Trophoblast cell (in vitro differentiated cells and primary cell): ENCODE data around the gene SMG9. TPM values are rescaled to one million over a fixed set of nuclear protein-coding genes. Genes with fewer than 3 reads are reported as not detected.
A peak's percentile ranks its signal among the peaks of the same experiment; 100 is the strongest.

Source experiments
- DNase-seq, 2 donors: peaks; one replicate each; pipeline ENCODE4 v3.0.0-alpha.2; 2016
- H2AFZ ChIP-seq: 2 replicates; pipeline ENCODE4 v1.6.1; 2013; ENCODE audit warnings: low read length, moderate library complexity, mild to moderate bottlenecking; ENCODE audit not compliant: insufficient read depth, poor library complexity
- H2AK5ac ChIP-seq: 2 replicates; pipeline ENCODE4 v1.6.1; 2013; ENCODE audit warnings: mild to moderate bottlenecking, low read length
- H2BK120ac ChIP-seq: 2 replicates; pipeline ENCODE4 v1.6.1; 2013; ENCODE audit warnings: low read length, mild to moderate bottlenecking, moderate library complexity; ENCODE audit not compliant: insufficient read depth, poor library complexity
- H2BK12ac ChIP-seq: 2 replicates; pipeline ENCODE4 v1.6.1; 2013; ENCODE audit warnings: mild to moderate bottlenecking, low read length, moderate library complexity
- H2BK5ac ChIP-seq: 2 replicates; pipeline ENCODE4 v1.6.1; 2013; ENCODE audit warnings: low read length, low read depth, moderate library complexity, mild to moderate bottlenecking; ENCODE audit not compliant: poor library complexity
- H3K14ac ChIP-seq: 2 replicates; pipeline ENCODE4 v1.6.1; 2013; ENCODE audit warnings: mild to moderate bottlenecking, low read length
- H3K18ac ChIP-seq: 2 replicates; pipeline ENCODE4 v1.6.1; 2013; ENCODE audit warnings: mild to moderate bottlenecking, low read length
- H3K23ac ChIP-seq: 2 replicates; pipeline ENCODE4 v1.6.1; 2013; ENCODE audit warnings: low read length
- H3K27ac ChIP-seq: 2 replicates; pipeline ENCODE4 v1.5.1; 2013; ENCODE audit warnings: low read depth, mild to moderate bottlenecking, inconsistent platforms, low read length, moderate library complexity
- H3K27me3 ChIP-seq: 2 replicates; pipeline ENCODE4 v1.6.1; 2013; ENCODE audit warnings: inconsistent platforms, mild to moderate bottlenecking, low read length, moderate library complexity; ENCODE audit not compliant: insufficient read depth
- H3K36me3 ChIP-seq, 2 experiments: 1 replicate in 1 of 2; 2 replicates in 1 of 2; pipeline ENCODE4 v1.6.1; 2013; ENCODE audit warnings: low read length in 2 of 2, mild to moderate bottlenecking in 2 of 2, moderate library complexity in 1 of 2; ENCODE audit not compliant: insufficient read depth in 2 of 2, control insufficient read depth in 1 of 2
- H3K4ac ChIP-seq: 2 replicates; pipeline ENCODE4 v1.6.1; 2013; ENCODE audit warnings: low read depth, mild to moderate bottlenecking, low read length, moderate library complexity
- H3K4me1 ChIP-seq, 2 experiments: 1 replicate in 1 of 2; 2 replicates in 1 of 2; pipeline ENCODE4 v1.6.1; 2013; ENCODE audit warnings: low read length in 2 of 2, mild to moderate bottlenecking in 2 of 2, moderate library complexity in 1 of 2; ENCODE audit not compliant: insufficient read depth in 2 of 2, control insufficient read depth in 1 of 2
- H3K4me2 ChIP-seq: 2 replicates; pipeline ENCODE4 v1.6.1; 2013; ENCODE audit warnings: inconsistent platforms, mild to moderate bottlenecking, low read length, moderate library complexity
- H3K4me3 ChIP-seq: 2 replicates; pipeline ENCODE4 v1.5.1; 2013; ENCODE audit warnings: mild to moderate bottlenecking, low read depth, low read length, inconsistent platforms
- H3K79me1 ChIP-seq: one replicate; pipeline ENCODE4 v1.6.1; 2013; ENCODE audit warnings: low read length
- H3K79me2 ChIP-seq: 2 replicates; pipeline ENCODE4 v1.6.1; 2013; ENCODE audit warnings: low read length, mild to moderate bottlenecking; ENCODE audit not compliant: control insufficient read depth, insufficient read depth, poor library complexity
- H3K9ac ChIP-seq: 2 replicates; pipeline ENCODE4 v1.6.1; 2013; ENCODE audit warnings: mild to moderate bottlenecking, low read length
- H3K9me3 ChIP-seq: 2 replicates; pipeline ENCODE4 v1.6.1; 2013; ENCODE audit warnings: low read depth, mild to moderate bottlenecking, control low read depth, inconsistent platforms, low read length; ENCODE audit not compliant: insufficient read depth
- H4K12ac ChIP-seq: 2 replicates; pipeline ENCODE4 v1.6.1; 2013; ENCODE audit warnings: low read depth, mild to moderate bottlenecking, low read length, moderate library complexity
- H4K8ac ChIP-seq: 2 replicates; pipeline ENCODE4 v1.6.1; 2013; ENCODE audit warnings: low read depth, mild to moderate bottlenecking, low read length, moderate library complexity
- H4K91ac ChIP-seq: one replicate; pipeline ENCODE4 v1.6.1; 2013; ENCODE audit warnings: low read depth, mild to moderate bottlenecking, low read length, moderate library complexity
- WGBS: extraction: QIAGEN DNeasy Blood & Tissue Kit; methylation state at CpG from one replicate; pipeline ENCODE4 v1.1.7; 2013; ENCODE audit warnings: missing lambda C conversion rate; ENCODE audit not compliant: insufficient read length, insufficient coverage; ENCODE audit errors: extremely low coverage; 5-methylcytosine and 5-hydroxymethylcytosine counted together
- polyA plus RNA-seq: library from polyadenylated mRNA; stranded (reverse); fragments of 200-250 nt; gene quantifications from 2 replicates; pipeline ENCODE4 v1.2.3, GENCODE V29; 2013

SMG9 gene
- polyA plus RNA-seq: 29.5 and 29.9 TPM in 2 replicates

DNA sequence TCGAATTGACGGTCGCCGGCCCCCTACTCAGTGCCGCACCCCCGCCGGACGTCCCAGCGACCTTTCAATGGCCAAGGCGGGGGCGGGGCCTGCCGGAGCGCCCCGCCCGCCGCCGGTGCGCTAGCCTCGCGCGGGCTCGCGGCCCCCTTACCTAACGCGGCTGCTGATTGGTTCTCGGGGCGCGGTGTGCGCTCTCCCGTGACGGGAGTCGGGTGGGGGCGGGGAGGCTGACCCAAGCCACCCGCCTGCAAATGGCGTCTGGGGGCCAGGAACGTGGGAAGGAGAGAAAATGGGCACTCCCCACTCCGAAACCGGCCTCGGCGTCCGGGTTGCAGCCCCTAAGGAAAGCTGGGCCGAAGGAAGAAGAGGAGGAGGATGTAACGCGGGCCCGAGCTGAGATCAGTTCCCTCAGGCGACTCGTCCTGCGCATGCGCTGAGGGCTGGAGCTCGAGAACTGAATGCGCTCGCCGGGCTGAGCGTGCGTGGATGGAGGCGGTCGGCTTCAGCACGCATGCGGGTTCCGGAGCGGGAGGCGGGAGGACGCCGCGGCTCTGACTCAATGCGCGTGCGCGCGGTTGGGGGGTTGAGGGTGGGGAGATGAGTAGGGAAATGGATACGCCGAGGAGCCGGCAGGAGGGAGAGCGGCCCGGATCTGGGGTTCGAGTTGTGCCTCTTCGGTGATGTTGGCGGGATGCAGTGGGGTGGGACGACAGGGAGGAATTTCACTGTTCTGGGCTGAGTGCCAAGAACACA lies at the start of gene SMG9:
TSS of gene SMG9 (minus strand) at position 460 of the 753 bp plus-strand sequence. CDS start 4,221 bp downstream, outside the sequence.
- Histone ChIP-seq H3K4ac (peak within 1 kb of the TSS; percentile 96), H3K36me3 (peaks cover 4 to 12% of the 10 kb centered on the region in 2 experiments), H2BK120ac (peak within 1 kb of the TSS; percentile 97), H4K91ac (peak within 1 kb of the TSS; percentile 98), H2BK12ac (peak within 1 kb of the TSS; percentile 32), H3K9ac (peak within 1 kb of the TSS; percentile 100), H4K12ac (peak within 1 kb of the TSS; percentile 94), H3K18ac (peak within 1 kb of the TSS; percentile 96), H3K27ac (peak within 1 kb of the TSS; percentile 99), H3K79me1 (peaks cover 35% of the 10 kb centered on the region), H2AFZ (peak within 1 kb of the TSS; percentile 79), H3K9me3 (no peaks in the 10 kb centered on the region), H3K4me3 (peak within 1 kb of the TSS; percentile 94), H3K27me3 (no peaks in the 10 kb centered on the region), H2BK5ac (peak within 1 kb of the TSS; percentile 96), H3K79me2 (peaks cover 10% of the 10 kb centered on the region), H4K8ac (peak within 1 kb of the TSS; percentile 98), H3K4me2 (peak within 1 kb of the TSS; percentile 81), H3K23ac (no peak within 1 kb of the TSS), H3K14ac (peak within 1 kb of the TSS; percentile 98), H2AK5ac (peak within 1 kb of the TSS; percentile 96), H3K4me1 (peaks cover 17 to 22% of the 10 kb centered on the region in 2 experiments)
- no CpG with 5 or more reads among the region's 79 CpGs for WGBS
- DNase-seq: peak; percentile 98 to 100

- Histone ChIP-seq H3K23ac (no peak overlapping the region), H2AFZ (no peak overlapping the region), H2BK12ac (no peak overlapping the region), H2AK5ac (no peak overlapping the region), H3K27ac (no peak overlapping the region), H2BK120ac (no peak overlapping the region), H3K4me1 (no peaks in the 10 kb centered on the region), H3K79me1 (no peaks in the 10 kb centered on the region), H3K36me3 (no peaks in the 10 kb centered on the region), H3K4me2 (no peak overlapping the region), H4K12ac (no peak overlapping the region), H4K91ac (no peak overlapping the region), H2BK5ac (no peak overlapping the region), H3K18ac (no peak overlapping the region), H3K4ac (no peak overlapping the region), H3K9me3 (no peaks in the 10 kb centered on the region), H3K79me2 (no peaks in the 10 kb centered on the region), H3K27me3 (no peaks in the 10 kb centered on the region), H3K9ac (no peak overlapping the region), H4K8ac (no peak overlapping the region), H3K4me3 (no peak overlapping the region), H3K14ac (no peak overlapping the region)
- DNase-seq: no peak
- WGBS: no CpG with 5 or more reads among the region's 2 CpGs
Measured at GRCh38 chr19:43804432-43804831, 49.7 kb upstream of the SMG9 start.

- no peaks in the 10 kb centered on the region for H3K36me3 ChIP-seq
- no peak within 1 kb of the TSS for H2BK120ac ChIP-seq
- no peak within 1 kb of the TSS for H3K27ac ChIP-seq
- no peak for DNase-seq
- no peak within 1 kb of the TSS for H3K14ac ChIP-seq
- H3K4me2 ChIP-seq: no peak within 1 kb of the TSS
- H3K4me1 ChIP-seq: peaks cover 5 to 11% of the 10 kb centered on the region in 2 experiments
- H3K23ac ChIP-seq: no peak within 1 kb of the TSS
- no CpG with 5 or more reads among the region's 12 CpGs for WGBS
- H3K9me3 ChIP-seq: peaks cover 6% of the 10 kb centered on the region
- H4K91ac ChIP-seq: no peak within 1 kb of the TSS
- peaks cover 2% of the 10 kb centered on the region for H3K27me3 ChIP-seq
- H3K79me1 ChIP-seq: no peaks in the 10 kb centered on the region
- no peak within 1 kb of the TSS for H4K8ac ChIP-seq
- H3K79me2 ChIP-seq: no peaks in the 10 kb centered on the region
- H2AK5ac ChIP-seq: no peak within 1 kb of the TSS
- H3K9ac ChIP-seq: no peak within 1 kb of the TSS
- no peak within 1 kb of the TSS for H3K18ac ChIP-seq
- no peak within 1 kb of the TSS for H3K4ac ChIP-seq
- H4K12ac ChIP-seq: no peak within 1 kb of the TSS
- no peak within 1 kb of the TSS for H3K4me3 ChIP-seq
- H2AFZ ChIP-seq: no peak within 1 kb of the TSS
- H2BK12ac ChIP-seq: no peak within 1 kb of the TSS
- no peak within 1 kb of the TSS for H2BK5ac ChIP-seq
Measured at GRCh38 chr19:43802216-43802951, 47.6 kb upstream of the SMG9 start, which contains the start of gene LYPD5. TSS of gene LYPD5 (minus strand) at chr19:43802447. CDS start at chr19:43802380, 67 bp downstream.

DNA sequence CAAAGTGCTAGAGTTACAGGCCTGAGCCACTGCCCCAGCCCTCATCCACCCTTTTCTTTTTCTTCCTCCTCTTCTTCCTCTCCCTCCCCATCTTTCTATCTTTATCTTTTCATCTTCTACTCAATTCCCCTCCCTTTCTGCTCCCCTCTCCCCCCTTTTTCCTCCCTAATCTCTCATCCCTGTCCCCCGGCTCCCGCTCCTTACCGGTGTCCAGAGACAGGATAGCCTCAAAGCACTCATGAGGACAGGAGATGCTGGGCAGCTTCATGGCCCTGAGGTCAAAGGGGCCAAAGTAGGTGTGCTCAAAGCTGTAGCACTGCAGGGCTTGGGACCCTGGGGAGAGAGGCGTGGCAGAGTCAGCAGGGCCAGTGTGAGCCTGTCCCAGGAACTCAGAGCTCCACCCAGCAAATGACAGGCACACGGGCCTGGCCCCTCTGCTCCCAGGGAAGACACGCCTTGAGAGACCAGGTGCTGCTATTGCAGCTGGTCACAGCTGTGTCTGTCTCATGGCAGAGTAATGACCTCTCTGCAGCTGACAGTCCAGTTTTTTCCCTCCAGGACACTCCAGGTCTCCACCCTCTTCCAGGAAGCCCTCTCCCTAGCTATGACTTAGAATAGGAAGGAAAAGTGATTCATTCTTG lies 44.9 kb upstream of the SMG9 start:
- Histone ChIP-seq H3K4me1 (peaks cover 5 to 11% of the 10 kb centered on the region in 2 experiments), H2BK5ac (no peak overlapping the region), H2BK120ac (no peak overlapping the region), H3K27ac (no peak overlapping the region), H3K14ac (no peak overlapping the region), H3K36me3 (no peaks in the 10 kb centered on the region), H3K79me1 (no peaks in the 10 kb centered on the region), H3K9ac (no peak overlapping the region), H3K4ac (no peak overlapping the region), H4K91ac (no peak overlapping the region), H4K8ac (no peak overlapping the region), H3K79me2 (no peaks in the 10 kb centered on the region), H3K4me3 (no peak overlapping the region), H2AFZ (no peak overlapping the region), H3K9me3 (peaks cover 6% of the 10 kb centered on the region), H3K23ac (no peak overlapping the region), H4K12ac (no peak overlapping the region), H3K27me3 (peaks cover 4% of the 10 kb centered on the region), H3K18ac (no peak overlapping the region), H2BK12ac (no peak overlapping the region), H3K4me2 (no peak overlapping the region), H2AK5ac (no peak overlapping the region)
- peak; percentile 90 to 96 for DNase-seq
- WGBS: no CpG with 5 or more reads among the region's 6 CpGs
